ENCODE measurements around the gene BIRC5. TPM values are rescaled to one million over a fixed set of nuclear protein-coding genes. Genes with fewer than 3 reads are reported as not detected.

BIRC5 gene
- total RNA-seq, 1 donor from 2014 or later, result 68.0 TPM

GRCh38 chr17:78184351-78184750 is 29.7 kb upstream of the BIRC5 start:
- TF ChIP-seq CTCF (conservative IDR thresholded peaks at IDR 0.05; ENCODE audit: low read depth, low read length), result no peak
- no peak for DNase-seq (ENCODE audit: low read depth)

GRCh38 chr17:78184868-78185267 is 29.2 kb upstream of the BIRC5 start:
- H3K4me3 ChIP-seq (ENCODE audit: low read depth, low read length), result peak overlapping the region; percentile 46
- peak; percentile 67 for DNase-seq (ENCODE audit: low read depth)
- TF ChIP-seq CTCF (conservative IDR thresholded peaks at IDR 0.05; ENCODE audit: low read depth, low read length), result no peak

More at GRCh38 chr17:78184351-78184750, 29.7 kb upstream of the BIRC5 start:
- peak overlapping the region; percentile 46 for H3K4me3 ChIP-seq (ENCODE audit: low read depth, low read length)

GRCh38 chr17:78185981-78186691 is 27.9 kb upstream of the BIRC5 start:
- DNase-seq (ENCODE audit: low read depth), result no peak
- H3K4me3 ChIP-seq (ENCODE audit: low read depth, low read length), result peak overlapping the region; percentile 64
- no peak for TF ChIP-seq CTCF (conservative IDR thresholded peaks at IDR 0.05; ENCODE audit: low read depth, low read length)

- peak within 1 kb of the TSS; percentile 64 for H3K4me3 ChIP-seq (ENCODE audit: low read depth, low read length)
- peak; percentile 80 for TF ChIP-seq CTCF (conservative IDR thresholded peaks at IDR 0.05; ENCODE audit: low read depth, low read length)
- DNase-seq (ENCODE audit: low read depth), result peak; percentile 73
These were observed 27.1 kb upstream of the BIRC5 start, which contains the start of the genes AFMID and TK1 for GRCh38 chr17:78186692-78187595. AFMID (plus strand) TSS chr17:78187362; CDS start chr17:78187371, 9 bp downstream. TK1 (minus strand) TSS chr17:78187052; CDS start chr17:78186994, 58 bp downstream.

- H3K4me3 ChIP-seq (ENCODE audit: low read depth, low read length), result no peak overlapping the region
- no peak for DNase-seq (ENCODE audit: low read depth)
- TF ChIP-seq CTCF (conservative IDR thresholded peaks at IDR 0.05; ENCODE audit: low read depth, low read length), result no peak
These were observed 17.3 kb upstream of the BIRC5 start for GRCh38 chr17:78196716-78197115.

- TF ChIP-seq CTCF (conservative IDR thresholded peaks at IDR 0.05; ENCODE audit: low read depth, low read length), result no peak
- DNase-seq (ENCODE audit: low read depth), result no peak
These were observed 16.8 kb upstream of the BIRC5 start for GRCh38 chr17:78197147-78197832.

More at GRCh38 chr17:78197147-78197832, 16.8 kb upstream of the BIRC5 start:
- no peak overlapping the region for H3K4me3 ChIP-seq (ENCODE audit: low read depth, low read length)
